ENCODE data around the gene TAL1.
"Not testable (repeated sequence)": the region's sequence is repeated elsewhere in the genome, so short reads cannot be mapped to it uniquely, and the experiment has no call there.

Gene TAL1

GRCh38 chr1:47232187-47232874 is at the start of gene TAL1:
Gene TAL1 (minus strand): TSS chr1:47232225. CDS start chr1:47225888, 6,337 bp downstream.
- no peak for DNase-seq (ENCODE audit: low spot score)

GRCh38 chr1:47280142-47280541 is 48.1 kb upstream of the TAL1 start:
- DNase-seq (ENCODE audit: low spot score), result no peak

GRCh38 chr1:47276850-47277249 is 44.8 kb upstream of the TAL1 start:
- no peak for DNase-seq (ENCODE audit: low spot score)

DNA sequence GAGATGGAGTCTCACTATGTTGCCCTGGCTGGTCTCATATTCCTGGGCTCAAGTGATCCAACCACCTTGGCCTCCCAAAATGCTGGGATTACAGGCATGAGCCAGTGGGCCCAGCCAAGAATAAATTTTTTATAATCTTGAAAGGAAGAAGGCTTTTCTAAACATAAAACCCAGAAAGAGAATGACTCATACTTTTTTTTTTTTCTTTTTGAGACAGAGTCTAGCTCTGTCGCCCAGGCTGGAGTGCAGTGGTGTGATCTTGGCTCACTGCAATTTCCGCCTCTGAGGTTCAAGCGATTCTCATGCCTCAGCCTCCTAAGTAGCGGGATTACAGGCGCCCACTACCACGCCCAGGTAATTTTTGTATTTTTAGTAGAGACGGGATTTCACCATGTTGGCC is 43.8 kb upstream of the TAL1 start:
- DNase-seq (ENCODE audit: low spot score), result not testable (repeated sequence)

DNA sequence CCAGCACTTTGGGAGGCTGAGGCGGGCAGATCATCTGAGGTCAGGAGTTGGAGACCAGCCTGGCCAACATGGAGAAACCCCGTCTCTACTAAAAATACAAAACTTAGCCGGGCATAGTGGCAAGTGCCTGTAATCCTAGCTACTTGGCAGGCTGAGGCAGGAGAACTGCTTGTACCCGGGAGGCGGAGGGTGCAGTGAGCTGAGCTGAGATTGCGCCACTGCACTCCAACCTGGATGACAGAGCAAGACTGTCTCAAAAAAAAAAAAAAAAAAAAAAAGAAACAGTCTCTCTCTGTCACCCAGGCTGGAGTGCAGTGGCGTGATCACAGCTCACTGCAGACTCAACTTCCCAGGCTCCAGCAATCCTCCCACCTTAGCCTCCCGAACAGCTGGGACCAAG is 33.5 kb upstream of the TAL1 start:
- not testable (repeated sequence) for DNase-seq (ENCODE audit: low spot score)

- DNase-seq (ENCODE audit: low spot score), result peak; percentile 51
These were observed 30.9 kb upstream of the TAL1 start for GRCh38 chr1:47262787-47263413.

- no peak for DNase-seq (ENCODE audit: low spot score)
These were observed 25.2 kb upstream of the TAL1 start for GRCh38 chr1:47257224-47257623.

GRCh38 chr1:47252795-47253194 is 20.8 kb upstream of the TAL1 start:
- no peak for DNase-seq (ENCODE audit: low spot score)

- DNase-seq (ENCODE audit: low spot score), result no peak
These were observed 20.3 kb upstream of the TAL1 start for GRCh38 chr1:47252369-47252768.

DNA sequence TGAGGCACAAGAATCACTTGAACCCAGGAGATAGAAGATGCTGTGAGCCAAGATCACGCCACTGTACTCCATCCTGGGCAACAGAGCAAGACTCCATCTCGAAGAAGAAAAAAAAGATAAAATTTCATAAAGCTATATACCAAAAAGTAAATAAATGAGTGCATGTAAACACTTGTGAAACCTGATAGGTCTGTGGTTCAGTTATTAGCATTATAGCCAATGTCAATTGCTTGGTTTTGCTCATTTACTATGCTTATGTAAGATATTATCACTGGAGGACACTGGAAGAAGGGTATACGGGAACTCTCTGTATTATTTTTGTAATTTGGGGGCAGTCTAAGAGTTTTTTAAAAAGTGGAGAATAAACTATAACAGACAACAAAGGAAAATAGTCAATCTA is 17.7 kb upstream of the TAL1 start:
- no peak for DNase-seq (ENCODE audit: low spot score)

DNA sequence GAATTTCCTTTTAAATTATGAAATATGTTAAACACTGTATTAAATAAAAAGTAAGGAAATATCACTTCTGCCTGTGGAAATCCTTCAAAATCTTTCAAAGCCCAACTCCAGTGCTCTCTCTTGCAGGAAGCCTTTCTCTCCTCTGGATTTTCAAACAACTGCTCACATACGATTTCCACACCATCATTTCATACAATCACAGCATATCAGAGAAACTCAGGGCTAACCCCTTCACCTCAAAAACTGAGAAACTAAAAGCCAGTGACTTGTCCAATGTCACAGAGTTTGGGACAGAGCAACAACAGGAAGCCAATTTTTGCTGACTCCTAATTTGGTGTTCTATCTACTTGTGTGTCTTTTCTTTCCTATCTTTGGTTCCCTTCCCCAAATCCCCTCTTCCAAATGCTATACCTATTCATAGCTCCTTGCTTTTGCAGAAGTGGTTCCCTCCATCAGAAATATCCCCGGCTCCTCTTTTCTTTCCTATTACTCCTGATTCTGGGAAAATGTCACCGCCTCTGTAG is 12.4 kb upstream of the TAL1 start:
- DNase-seq (ENCODE audit: low spot score), result no peak

- DNase-seq (ENCODE audit: low spot score), result no peak
These were observed 11.9 kb upstream of the TAL1 start for GRCh38 chr1:47243910-47244309.

GRCh38 chr1:47241114-47242113 is 9.4 kb upstream of the TAL1 start:
- DNase-seq (ENCODE audit: low spot score), result no peak

DNA sequence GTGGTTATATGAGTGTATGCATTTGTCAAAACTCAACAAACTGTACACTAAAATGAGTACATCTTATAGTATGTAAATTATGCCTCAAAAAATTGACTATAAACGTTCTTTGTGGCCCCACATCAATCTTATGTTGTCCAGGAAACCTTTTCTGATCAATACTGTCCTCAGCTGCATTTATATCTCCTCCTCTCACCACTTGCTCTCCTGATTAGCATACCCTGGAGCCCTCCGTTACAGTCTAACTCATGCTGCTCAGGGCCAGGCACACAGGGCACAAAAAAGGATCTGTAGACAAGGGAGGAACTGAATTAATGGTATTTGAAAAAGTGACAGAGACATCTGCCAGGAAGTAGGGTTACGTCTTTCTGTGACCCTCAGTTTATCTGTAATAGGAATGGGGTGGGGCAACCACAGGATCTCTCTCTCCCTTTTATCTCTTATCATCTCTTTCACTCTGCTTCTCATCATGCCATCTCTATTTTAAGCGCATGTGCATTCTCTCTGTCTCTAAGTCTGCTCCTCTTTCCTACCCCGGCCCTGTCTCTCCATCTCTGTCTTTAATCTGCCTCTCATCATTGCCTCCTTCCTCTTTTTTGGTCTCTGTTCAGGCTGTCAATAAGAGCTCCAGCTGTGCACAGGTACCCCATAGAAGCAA is 7.0 kb upstream of the TAL1 start:
- no peak for DNase-seq (ENCODE audit: low spot score)

GRCh38 chr1:47235806-47236205 is 3.8 kb upstream of the TAL1 start:
- DNase-seq (ENCODE audit: low spot score), result no peak

DNA sequence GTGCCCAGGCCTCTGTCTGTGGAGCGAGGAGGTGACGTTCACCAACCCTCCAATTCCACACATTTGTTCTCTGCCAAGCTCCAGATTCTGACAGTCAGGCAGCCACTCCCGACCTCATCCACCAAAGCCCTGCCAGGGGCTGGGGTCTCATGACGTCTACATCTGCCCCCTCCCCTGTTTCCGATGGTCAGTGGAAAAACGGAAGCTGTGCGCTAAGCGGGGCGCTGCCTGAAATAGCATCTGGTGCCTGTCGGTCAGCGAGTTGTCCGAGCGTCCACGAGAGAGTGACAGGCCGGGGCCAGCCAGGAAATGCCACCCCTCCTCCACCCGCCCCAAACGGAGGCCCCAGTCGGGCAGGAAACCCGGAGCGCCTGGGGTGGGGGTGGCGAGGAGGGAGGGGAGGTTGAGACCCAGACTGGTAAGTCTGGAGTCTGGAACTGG is 3.2 kb upstream of the TAL1 start:
- no peak for DNase-seq (ENCODE audit: low spot score)

DNA sequence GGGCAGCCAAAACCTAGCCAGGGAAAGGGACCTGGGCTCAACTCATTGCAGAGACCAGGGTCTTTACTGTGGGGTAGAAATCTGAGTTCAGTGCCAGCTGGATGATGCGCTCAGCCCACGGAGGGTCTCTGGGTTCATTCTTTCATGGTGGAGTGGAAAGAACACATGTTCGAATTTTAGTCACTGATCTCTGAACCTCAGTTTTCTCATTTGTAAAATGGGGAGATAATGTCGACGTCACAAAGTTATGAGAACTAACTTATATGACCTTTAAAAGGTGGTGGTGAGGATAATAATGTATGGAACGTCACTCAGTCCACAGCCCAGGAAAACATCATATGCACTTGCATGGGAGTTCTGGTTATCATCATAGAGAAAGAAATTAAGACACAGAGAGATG is 1.2 kb upstream of the TAL1 start:
- DNase-seq (ENCODE audit: low spot score), result no peak

DNA sequence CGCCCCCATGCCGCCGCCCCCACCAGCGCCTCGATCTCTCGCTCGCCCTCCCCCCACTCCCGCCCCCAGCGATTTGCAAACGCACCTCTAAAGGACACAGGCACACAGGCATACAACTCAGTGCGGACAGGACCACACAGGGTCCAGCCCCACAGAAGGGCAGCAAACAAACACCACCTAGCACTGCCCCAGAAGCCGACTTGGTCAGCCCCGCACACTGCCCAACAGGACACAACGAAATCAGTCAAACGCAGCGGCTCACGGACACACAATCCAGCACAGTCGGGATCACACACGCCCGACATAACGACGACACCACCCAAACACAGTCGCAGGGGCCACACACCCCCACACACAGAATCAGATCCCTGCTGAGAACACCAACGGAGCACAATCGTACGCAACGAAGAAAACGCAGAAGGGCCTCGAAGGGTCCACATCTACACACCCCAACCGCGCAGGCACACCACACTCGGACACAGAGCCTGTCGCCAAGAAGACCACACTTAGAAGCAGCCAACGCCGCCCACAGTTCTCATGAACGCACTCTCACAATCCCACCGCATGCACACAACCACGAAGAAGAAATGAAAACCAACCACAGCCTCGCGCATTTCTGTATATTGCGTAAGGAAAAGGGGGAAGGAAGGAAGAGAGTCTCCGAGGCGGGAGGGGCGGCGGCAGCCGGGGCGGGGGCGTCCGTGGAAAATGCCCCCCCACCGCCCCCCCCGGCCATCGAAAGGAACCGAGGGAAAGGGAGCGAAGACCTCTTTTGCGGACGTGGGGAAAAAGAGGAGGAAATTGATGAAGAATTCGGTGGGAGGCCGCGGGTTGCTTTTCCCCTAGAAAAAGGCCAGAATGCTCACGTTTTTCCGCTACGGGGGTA is 481 bp downstream of the TAL1 start:
- DNase-seq (ENCODE audit: low spot score), result no peak

DNA sequence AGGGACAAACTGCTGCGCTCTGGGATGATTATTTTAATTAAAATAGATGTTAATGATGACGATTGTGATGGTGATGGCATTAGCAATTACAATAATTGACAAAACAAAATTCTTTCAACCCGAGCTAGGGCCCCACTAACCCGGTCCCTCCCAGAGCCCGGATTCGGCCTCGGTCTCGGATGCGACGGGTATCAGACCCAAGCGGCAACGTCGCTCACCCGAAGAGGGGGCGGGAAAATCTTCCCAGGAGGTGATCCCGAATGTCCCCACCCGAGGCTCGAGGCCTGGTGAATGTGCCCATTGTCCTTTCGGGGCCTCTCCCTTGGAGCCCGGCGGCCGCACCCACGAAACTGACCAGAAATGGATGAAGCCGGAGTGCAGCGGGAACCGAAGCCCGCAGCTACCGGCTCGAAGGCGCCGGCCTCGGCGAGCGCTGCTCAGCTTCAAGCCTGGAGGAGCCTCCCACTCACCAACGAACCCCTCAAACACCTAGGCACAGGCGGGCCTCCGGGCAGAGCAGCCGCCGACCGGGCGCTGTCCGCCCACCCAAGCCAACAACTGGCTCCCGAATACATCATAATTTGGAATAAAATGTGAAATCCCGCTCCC is 1.2 kb downstream of the TAL1 start:
- no peak for DNase-seq (ENCODE audit: low spot score)

Data from kidney capillary endothelial cell (primary cell).